Right forelimb (tissue), 1 donor: ENCODE results near the gene PPP5C.
A peak's percentile ranks its signal among the peaks of the same experiment; 100 is the strongest.
"Not testable (repeated sequence)": the region's sequence is repeated elsewhere in the genome, so short reads cannot be mapped to it uniquely, and the experiment has no call there.

Experiments
- DNase-seq: peaks from one replicate; pipeline ENCODE4 v3.0.0-alpha.2; 2018

The PPP5C gene

DNA sequence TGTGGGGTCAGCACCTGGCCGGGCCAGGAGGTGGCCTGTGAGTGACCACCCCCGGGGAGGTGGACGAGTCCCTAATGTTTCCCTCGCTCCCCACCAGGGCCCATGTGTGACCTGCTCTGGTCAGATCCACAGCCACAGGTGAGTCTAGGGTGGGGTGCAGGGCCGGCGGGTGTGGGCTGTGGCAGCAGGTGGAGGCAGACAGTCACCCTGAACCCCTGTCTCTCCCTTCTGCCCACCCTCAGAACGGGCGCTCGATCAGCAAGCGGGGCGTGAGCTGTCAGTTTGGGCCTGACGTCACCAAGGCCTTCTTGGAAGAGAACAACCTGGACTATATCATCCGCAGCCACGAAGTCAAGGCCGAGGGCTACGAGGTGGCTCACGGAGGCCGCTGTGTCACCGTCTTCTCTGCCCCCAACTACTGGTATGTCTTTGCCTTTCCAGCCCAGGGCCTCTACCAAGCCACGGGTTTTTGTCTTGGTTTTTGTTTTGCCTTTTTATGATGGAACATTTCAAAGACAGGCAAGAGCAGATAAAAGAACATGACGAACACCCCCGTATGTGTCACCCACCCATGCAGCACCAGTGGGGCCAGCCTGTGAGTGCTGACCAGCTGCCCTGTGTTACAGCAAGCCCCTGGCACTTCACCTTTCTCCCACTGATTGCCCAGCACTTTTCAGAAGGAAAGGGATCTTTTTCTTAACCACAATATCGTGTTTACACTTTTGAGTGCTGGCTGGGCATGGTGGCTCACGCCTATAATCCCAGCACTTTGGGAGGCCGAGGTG is 41.6 kb downstream of the PPP5C start:
- no peak for DNase-seq

DNA sequence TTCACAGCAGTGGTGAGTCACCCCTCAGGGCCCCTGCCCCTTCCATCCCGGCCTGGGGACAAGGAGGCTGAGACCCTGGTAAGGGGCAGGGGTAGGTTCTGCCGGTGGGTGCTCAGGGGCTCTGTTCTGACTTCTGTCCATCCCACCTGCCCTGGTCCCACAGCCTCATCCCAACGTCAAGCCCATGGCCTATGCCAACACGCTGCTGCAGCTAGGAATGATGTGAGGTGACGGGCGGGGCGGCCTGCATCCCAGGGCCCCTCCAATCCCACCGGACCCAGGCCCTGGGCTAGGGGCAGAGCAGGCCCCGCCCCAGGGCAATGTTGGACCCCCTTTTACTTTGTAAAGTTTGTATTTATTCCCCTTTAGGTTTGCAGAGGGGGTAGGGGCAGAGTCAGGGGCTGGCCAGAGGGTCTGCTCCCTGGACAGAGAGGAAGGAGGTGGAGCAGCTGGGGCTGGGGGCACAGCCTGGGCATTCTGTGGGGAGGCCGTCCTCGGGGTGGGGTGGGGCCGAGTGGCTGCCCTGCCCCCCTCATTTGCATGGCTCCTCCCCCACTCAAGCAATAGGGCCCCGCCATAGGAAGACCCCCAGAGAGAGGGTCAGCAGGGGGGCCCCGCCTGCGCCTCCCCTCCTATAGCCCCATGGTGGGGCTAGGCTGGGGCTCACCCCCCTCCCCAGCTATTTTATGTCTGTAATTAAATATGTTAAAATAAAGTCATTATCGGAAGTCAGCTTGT is 43.4 kb downstream of the PPP5C start:
- DNase-seq: no peak

DNA sequence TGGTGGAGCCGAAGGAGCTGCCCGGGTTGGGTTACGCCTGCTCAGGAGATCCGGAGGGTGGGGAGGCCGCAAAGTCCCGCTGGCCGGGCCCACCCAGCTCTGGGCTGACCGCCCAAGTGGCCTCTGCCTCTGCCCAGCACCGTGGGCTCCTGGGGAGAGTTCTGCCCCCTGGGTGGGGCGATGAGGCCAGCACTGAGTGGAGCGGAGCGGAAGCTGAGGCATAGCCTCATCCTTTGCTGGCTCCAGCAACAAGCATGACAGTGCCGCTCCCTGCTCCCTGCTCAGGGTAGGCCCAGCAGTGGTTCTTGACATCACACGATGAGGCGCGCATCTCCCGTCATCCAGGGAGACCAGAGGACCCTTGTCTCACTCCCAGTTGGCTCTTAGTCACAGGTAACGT is 44.0 kb downstream of the PPP5C start:
- no peak for DNase-seq

DNA sequence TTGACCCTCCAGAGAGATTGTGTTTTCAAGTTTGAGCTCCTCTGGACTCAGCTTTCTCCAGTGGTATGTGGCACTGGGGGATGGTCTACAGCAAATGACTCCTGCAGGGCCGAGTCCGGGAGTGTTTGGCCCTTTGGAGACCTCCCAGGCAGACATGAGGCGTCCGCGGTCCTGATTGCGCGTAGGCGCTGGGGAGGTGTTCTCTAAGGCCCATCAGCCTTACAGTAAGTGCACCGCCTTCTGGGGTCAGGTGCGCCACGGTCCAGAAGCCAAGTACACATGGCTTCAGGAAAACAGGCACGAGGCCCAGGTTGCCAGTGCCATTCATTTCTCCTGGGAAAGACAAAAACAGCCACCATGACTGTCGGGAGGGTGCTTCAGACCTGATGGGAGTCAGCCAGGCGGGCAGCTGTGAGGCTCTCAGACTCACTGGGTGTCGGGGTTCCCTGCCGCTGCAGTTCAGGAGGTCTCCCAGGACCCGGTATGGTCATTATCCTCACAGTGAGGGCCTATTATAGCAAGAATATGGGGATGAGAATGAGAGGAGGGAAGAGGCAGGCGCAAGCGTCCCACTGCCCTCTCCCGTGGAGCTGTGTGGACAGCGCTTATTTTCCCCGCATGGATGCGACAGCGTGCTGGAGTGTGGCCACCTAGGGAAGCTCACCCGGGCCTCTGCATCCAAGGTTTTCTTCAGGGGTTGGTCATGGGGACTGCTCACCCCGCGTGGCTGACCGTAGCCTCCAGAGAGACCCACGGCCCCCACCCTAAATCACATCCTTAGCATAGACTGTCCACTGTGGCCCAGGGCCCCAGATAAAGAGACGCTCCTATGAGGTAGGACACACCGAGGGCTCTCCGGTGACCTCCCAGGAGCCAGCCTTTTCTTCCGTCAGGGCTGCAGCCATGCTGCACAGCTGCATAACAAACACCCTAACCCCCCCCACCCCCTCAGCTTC is 44.7 kb downstream of the PPP5C start:
- no peak for DNase-seq

DNA sequence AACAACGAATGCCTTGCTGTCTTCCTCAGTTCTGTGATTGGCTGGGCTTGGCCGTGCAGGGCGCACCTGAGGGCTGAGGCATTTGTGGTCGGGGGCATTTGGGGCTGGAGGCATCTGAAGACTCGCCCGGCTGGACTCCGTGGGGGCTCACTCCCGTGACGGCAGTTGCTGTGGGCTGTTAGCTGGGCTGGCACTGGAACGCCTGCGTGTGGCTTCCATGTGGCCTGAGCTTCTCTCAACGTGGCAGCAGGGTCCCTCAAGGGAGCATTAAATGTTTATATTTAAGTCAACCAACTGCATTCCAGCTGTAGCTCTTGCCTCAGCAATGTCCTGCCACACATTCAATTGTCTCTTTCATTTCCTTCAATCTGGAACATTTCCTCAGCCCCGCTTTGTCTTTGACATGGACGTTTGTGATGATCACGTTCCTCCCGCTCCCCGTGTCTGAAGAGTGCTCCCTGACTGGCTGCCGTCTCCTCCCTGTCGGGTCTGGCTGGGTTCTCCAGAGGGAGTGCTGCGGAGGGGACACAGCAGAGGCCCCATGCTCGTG is 45.4 kb downstream of the PPP5C start:
- DNase-seq: no peak

DNA sequence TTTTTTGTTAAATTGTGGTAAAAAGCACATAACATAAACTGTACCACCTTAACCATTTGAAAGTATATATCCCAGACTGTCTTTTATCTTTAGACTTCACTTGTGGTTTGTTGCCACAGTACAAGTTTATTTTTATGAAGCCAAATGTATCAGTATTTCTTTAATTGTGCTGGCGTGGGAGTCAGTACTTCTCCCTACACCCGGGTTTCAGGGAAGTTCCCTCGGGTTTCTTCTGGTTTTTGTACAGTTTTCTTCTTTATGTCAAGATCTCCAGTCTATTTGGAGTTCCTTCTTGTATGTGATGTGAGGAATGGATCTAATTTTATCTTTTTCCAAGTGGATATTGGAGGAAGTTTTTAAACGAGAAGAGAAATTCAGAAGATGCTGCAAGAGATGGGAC is 46.0 kb downstream of the PPP5C start:
- DNase-seq: no peak

DNA sequence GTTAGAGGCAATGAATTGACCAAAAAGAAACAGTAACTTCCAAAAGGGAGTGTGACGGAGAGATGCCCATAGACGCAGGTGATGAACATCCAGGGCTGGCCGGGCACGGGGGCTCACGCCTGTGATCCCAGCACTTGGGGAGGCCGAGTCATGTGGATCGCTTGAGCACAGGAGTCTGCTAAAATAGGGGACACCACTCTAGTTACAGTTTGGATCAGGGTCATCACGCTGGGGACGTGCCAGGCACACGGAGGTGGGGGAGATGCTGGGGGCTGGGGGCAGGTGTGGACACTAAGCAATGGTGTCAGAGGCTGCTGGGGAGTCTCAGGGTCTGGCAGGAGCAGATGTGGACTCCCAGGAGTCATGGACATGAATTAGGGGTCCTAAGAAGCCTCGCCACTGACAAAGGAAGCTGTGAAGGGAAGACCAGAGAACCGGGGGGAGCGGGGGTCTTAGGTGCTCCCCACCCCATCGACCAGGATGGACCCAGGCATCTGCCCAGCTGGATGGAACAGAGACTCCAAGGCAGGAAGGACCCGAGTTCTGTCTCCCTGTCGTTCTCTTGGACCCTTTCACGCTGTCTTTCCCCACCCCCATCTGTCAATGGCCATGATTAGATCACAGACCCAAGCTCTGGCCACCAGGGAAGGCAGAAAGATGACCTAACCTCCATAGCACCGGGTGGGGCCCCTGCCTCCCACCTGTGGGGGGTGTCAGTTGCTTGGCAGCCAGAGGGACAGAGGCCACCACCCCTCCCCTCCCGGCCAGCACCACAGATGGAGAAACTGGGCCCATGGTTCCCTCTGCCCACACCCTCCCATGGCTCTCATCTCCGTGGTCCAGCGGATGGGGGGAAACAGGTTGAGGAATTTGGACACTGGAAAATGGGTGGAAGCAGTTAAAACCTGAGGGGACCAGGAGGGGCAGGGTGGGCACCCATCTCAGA is 46.8 kb downstream of the PPP5C start:
- peak; percentile 41 for DNase-seq

DNA sequence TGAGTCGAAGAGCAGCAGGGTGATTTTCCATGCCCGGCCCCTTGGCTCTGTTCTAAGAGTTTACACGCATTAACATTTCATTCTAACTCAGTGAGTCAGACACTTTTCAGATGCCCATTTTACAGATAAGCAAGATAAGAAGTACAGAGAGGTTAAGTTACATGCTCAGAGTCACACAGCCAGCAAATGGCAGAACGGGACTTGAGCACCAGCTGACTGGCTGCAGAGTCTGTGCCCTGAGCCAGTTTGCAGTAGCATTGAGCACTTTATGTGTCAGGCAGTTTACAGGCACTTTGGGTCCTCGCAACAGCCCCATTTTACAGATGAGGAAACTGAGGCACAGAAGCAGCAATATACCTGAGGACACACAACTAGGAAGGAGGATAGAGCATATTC is 47.5 kb downstream of the PPP5C start:
- peak; percentile 33 for DNase-seq

DNA sequence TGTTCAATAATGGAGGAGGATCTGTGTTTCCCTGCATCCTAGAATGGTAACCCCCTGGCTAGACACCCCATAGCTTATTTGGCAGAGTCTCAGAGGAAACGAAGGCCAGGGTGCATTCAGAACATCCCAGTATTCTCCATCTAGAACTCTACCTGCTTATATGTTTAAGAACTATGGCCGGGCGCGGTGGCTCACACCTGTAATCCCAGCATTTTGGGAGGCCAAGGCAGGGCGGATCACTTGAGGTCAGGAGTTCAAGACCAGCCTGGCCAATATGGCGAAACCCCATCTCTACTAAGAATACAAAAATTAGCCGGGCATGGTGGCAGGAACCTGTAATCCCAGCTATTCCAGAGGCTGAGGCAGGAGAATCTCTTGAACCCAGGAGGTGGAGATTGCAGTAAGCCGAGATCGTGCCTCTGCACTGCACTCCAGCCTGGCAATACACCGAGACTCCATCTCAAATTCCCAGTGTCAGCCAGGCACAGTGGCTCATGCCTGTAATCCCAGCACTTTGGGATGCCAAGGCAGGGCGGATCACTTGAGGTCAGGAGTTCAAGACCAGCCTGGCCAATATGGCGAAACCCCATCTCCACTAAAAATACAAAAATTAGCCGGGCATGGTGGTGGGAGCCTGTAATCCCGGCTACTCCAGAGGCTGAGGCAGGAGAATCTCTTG is 51.1 kb downstream of the PPP5C start:
- DNase-seq: not testable (repeated sequence)

DNA sequence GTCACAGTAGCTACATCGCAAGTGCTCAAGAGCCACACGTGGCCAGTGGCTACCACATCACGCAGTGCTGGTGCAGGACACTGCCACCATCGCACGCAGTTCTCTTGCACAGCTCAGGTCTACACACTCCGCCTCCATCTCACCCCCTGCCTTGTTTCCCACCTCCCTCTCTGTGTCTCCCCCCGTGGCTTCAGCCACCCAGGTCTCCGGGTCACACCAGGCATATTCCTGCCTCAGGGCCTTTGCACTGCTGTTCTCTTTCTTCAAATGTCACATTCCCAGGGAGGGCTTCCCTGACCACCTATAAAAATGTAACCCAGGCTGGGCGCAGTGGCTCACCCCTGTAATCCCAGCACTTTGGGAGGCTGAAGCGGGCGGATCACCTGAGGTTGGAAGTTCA is 55.8 kb downstream of the PPP5C start:
- peak; percentile 41 for DNase-seq

DNA sequence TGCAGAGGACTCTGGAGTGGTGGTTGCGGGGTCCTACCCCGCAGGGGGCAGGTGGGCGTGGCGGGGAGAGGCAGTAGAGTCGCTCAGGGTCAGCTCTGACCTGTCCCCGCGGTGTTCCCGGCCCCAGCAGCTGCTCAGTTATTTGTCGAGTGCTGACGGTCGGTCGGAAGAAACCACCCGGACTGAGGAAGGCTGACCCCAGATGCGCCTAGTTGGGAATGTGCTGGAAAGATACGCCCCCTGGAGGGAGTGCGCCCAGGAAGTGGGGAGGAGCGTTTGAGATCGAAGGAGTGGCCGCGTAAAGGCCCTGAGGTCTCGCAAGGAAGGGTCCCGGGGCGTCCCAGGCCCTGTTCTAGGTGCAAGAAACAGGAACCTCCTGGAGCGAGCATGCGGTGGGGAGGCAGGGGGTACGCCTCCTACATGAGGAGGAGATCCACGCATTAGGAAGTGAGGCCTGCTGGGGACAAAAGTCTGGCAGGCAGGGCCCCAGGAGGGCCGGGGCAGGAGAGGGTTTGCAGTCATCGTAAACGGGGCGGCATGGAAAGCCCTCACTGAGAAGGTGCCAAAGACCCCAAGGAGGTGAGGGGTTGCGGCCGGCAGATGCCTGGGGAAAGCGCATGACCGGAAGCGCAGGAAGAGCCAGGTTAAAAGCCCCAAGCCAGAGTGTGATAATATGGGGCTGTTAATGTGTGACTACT is 57.3 kb downstream of the PPP5C start:
- DNase-seq: peak; percentile 74

DNA sequence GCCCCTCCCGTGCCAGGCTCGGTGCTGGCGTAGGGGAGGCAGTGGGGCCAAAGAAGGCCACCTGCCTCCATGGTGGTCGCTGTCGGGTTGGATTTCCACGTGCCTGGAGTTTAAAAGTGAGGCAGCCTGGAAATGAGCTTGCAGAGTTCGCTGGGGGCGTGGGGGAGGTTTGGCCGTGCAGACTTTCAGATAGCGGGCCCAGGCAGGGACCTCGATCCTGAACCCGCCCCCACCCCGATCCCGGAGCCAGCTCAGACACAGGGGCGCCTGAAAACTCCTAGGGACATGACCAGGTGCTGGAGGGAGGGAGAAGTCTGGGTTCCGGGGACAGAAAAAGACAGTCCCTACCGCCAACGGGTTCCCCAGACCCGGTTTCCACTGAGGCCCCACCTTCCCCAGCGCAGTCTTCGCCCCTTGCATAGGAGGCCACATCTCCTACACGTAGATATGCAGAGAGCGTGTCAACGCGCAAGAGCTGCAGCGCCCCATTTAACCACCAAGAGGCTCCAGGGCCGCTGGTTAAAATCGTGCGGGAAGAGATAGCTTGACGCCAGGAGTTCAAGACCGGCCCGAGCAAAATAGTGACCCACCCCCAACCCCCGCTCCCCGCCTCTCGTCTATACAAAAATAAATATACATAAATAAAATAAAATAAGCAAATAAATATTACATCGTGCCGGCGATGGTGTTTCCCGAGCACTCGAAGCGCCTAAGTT is 58.0 kb downstream of the PPP5C start:
- DNase-seq: peak; percentile 79

DNA sequence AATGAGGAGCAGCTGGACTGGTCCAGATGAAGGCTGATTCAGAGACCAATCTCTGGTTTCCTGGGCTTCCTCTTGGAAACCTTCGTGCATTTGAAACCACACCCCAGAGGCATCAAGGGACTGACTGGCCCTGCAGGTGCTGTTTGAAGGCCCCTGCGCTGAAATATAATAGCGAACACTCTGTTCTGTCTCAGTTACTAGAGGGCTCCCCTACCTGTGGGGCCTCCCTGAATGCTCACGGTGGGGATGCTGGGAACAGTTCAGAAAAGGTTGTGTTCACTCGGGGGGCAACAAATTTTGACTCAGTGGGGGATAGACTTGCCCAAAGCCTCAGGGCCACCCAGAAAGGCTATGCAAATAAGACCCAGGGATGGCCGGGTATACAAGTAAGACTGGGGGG is 60.1 kb downstream of the PPP5C start:
- no peak for DNase-seq

DNA sequence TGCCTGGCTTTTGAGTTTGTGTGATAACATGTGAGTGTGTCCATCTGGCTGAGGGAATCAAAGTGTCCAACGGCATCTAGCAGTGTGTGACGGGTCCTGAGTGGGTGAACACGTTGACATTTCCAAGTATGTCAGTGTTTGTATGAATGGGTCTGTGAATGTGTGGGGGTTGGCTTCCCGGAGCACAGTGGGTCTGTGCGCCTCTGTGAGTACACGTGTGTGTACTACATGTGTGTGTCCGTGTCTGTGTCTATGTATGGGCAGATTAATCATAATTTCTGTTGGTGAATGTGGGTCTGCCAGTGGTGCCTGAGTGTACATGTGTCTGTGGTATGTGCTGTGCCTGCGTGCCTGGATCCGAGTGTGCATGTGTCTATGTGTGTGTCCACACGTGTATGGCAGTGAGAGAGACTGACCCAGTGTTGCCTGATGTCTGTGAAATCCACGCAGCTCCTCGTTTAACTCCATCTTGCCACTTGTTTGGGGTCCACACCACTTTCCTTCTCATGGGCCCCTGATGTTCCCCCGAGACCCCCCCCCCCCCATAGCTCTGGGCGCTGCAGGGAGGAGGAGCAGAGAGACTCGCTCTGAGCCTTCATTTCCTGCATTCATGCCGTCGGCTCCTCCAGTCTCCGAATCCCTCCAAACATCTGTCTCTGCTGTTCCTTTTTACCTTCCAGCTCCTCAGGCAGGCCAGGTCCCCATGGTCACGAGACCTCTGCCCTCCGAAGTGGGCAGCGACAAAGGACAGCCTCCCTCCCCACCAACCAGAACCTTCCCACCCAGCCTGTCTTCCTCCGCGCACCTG is 61.2 kb downstream of the PPP5C start:
- peak; percentile 67 for DNase-seq

DNA sequence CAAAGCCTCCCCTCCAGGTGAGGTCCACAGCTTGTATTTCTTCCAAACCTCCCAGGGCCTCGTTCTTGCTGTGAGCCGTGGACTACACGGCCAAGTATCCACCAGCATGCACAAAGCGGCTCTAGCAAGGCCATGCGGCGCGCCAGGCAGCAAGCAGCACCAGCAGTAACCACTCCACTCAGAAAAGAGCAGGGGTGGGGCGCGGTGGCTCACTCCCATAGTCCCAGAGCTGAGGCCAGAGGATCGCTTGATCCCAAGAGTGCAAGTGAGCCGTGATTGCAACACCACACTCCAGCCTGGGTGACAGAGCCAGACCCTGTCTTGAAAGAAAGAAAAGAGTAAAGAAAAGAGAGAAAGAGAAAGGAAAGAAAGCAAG is 61.8 kb downstream of the PPP5C start:
- DNase-seq: peak; percentile 69

DNA sequence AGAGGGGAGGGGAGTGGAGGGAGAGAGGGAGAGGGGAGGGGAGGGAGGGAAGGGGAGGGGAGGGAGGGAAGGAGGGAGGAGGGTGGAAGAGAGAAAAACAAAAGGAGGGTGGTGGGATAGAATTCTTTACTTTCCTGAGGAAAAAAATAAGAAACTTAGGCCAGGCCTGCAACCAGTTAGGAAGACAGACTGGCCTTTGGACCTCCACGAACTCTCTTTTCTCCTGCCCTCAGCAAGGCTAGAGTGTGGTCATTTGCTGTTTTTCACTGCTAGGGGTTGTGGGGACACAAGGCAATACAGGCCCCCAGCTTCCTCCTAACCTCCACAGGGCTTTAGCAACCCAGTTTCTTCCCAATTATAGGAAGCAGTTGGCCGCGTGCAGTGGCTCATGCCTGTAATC is 62.3 kb downstream of the PPP5C start:
- DNase-seq: no peak

DNA sequence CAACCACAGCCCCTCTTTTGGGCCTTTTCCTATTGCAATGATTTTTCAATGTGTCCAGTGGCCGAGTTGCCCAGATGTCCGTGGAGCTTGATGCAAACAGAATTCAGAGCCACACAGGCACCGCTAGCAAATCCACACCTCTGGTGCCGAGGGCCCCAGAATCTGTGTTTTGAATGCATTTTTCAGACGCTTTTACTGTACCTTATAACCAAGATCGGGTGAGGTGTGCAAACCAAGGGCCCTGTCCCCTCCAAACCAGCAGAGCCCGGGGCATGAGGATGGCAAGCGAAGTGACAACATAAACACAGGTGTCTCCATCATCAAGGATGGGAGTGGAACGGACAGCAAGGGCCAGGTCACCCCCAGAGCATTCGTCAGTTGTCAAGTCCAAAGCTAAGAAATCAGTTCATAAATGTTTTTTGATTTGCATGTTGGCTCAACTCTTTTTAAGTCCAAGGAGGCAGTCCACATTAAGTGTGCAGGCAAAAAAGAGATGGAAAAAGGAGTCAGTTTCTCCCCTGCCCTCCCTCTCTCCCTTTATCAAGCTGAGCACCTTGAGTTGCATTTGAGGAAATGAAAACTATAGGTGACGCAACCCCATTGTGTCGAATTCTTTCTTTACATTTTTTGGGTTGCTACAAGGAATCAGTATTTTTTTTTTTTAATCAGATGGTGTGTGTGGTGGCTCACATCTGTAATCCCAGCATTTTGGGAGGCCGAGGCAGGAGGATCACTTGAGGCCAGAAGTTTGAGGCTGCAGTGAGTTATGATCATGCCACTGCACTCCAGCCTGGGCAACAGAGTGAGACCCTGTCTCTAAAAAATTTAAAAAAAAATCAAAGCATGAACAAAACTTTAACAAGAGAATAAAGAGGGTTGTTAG is 63.6 kb downstream of the PPP5C start:
- DNase-seq: no peak
